NB4 (cell line): ENCODE data around the gene POLRMT.
"Not testable (repeated sequence)": the region's sequence is repeated elsewhere in the genome, so short reads cannot be mapped to it uniquely, and the experiment has no call there.

Source experiments
- DNase-seq: peaks from one replicate; pipeline ENCODE4 v3.0.0; 2010; ENCODE audit warnings: low read depth
- H3K4me3 ChIP-seq: one replicate; pipeline ENCODE4 v1.5.1; 2011; ENCODE audit warnings: mild to moderate bottlenecking, low read depth, low read length, moderate library complexity
- MYC ChIP-seq: IDR thresholded peaks from 2 replicates; pipeline ENCODE4 v1.6.1; 2011; ENCODE audit warnings: low read depth, low read length
- POLR2A ChIP-seq: IDR thresholded peaks from 2 replicates; pipeline ENCODE4 v1.6.1; 2011; ENCODE audit warnings: mild to moderate bottlenecking; ENCODE audit not compliant: insufficient read length; ENCODE audit errors: extremely low read depth
- TF ChIP-seq, protein P1 (sequence below): IDR thresholded peaks from 2 replicates; pipeline ENCODE4 v1.6.1; 2011; ENCODE audit warnings: low read depth, low read length
- TF ChIP-seq, protein P2 (sequence below): IDR thresholded peaks from one replicate; pipeline ENCODE4 v1.5.1; 2012; ENCODE audit warnings: low read depth, low read length

POLRMT gene

DNA sequence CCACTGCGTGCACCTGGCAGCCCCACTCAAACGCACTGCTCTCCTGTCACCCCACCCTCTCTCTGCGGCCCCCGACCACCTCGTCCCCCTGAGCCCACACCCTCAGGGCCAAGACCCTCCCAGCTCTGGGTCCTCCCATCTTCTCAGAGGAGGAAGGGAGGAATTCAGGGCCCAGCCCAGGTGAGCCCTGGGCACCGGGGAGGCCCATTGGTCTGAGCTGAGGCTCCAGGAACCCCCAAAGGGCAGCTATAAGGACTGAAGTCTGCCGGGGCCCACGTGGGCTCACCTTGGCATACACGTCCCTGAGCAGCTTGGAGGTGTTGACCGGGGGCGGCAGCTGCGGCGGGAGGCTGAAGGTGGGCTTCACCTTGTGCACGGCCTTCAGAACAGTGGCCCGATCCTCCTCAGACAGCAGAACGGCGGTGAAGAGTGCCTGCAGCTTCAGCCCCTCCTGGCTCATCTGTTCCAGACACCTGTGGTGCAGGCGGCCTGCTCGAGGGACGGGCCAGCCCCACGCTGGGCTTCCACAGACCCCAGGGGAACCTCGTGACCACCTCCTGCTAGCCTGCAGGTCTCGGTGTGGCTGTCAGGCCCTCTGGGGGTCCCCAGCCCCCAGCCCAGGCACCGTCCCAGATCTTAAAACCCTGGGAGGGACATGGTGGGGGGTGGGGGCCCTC is 8.8 kb downstream of the POLRMT start:
- no peak overlapping the region for H3K4me3 ChIP-seq
- TF ChIP-seq MYC (no peak), POLR2A (no peak)
- TF ChIP-seq, protein P1, sequence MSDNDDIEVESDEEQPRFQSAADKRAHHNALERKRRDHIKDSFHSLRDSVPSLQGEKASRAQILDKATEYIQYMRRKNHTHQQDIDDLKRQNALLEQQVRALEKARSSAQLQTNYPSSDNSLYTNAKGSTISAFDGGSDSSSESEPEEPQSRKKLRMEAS = no peak
- no peak for DNase-seq

DNA sequence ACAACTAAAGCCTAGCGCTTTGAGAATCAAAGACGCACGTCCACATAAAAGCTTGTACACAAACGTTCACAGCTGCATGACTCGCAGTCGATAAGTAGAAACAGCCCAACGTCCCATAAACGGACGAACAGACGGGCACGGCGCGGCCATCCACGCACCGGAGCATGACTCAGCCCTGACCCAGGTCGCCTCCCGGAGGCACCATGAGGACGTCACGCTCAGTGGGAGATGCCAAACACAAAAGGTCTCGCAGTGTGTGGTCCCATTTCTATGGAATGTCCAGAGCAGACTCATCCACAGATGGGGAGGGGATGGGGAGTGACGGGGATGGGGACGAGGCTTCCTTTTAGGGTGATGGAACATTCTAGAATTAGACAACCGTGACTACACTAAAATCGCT is 9.4 kb downstream of the POLRMT start:
- no peak for TF ChIP-seq POLR2A
- TF ChIP-seq, protein P1 = no peak
- no peak for DNase-seq
- H3K4me3 ChIP-seq = no peak overlapping the region

DNA sequence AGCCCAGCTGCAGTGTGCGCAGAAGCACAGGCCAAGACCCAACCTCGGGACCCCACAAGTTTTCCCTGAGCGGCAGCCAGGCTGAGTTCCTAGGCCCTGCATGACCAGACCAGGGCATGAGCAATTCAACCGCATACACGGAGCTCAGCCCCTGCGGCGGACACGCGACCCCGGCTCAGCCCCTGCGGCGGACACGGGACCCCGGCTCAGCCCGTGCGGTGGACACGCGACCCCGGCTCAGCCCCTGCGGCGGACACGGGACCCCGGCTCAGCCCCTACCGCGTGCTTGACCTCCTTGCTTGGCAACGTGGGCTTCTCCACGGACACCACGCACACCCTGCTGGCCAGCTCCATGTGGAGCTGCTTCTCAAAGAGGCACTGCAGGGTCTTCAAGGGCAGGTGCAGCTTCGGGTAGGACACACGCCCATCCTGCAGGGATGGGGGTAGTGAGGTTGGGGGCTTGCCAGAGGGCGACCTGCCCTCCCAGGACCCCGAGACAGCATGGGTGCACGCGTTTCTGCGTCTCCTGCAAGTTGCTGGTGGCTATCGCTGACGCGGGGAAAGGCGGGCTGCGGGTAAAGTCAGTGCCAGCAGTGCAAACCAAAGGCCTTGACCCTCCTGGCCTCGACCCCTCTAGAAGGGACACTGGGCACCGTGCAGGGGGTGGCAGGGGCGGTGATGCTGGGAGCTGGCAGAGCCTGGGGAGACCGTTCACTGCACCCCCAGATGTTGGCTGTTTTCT is 10.0 kb downstream of the POLRMT start:
- no peak for TF ChIP-seq POLR2A
- TF ChIP-seq, protein P1 = no peak
- TF ChIP-seq MYC = no peak
- TF ChIP-seq, protein P2, sequence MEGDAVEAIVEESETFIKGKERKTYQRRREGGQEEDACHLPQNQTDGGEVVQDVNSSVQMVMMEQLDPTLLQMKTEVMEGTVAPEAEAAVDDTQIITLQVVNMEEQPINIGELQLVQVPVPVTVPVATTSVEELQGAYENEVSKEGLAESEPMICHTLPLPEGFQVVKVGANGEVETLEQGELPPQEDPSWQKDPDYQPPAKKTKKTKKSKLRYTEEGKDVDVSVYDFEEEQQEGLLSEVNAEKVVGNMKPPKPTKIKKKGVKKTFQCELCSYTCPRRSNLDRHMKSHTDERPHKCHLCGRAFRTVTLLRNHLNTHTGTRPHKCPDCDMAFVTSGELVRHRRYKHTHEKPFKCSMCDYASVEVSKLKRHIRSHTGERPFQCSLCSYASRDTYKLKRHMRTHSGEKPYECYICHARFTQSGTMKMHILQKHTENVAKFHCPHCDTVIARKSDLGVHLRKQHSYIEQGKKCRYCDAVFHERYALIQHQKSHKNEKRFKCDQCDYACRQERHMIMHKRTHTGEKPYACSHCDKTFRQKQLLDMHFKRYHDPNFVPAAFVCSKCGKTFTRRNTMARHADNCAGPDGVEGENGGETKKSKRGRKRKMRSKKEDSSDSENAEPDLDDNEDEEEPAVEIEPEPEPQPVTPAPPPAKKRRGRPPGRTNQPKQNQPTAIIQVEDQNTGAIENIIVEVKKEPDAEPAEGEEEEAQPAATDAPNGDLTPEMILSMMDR = no peak
- H3K4me3 ChIP-seq = no peak overlapping the region
- no peak for DNase-seq

DNA sequence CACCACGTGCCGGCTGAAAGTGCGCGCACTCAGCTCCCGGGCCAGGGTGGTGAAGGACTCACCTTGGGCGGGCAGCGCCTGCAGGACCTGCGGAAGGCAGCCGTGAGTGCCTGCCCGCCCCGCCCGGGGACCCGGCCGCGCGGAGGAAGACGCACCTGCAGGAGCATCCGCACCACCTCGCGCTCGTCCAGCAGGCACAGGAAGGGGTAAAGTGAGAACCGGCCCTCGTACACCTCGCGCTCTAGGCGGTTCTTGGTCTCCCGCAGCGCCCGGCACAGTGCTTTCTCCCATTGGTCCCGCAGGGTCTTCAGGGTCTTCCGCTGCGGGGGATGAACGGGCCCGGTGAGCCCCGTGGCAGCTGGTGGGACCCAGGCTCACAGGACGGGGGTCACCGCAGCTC is 10.7 kb downstream of the POLRMT start:
- no peak overlapping the region for H3K4me3 ChIP-seq
- DNase-seq = no peak
- TF ChIP-seq POLR2A (no peak), MYC (no peak)
- TF ChIP-seq, protein P2 = no peak
- TF ChIP-seq, protein P1 = no peak

DNA sequence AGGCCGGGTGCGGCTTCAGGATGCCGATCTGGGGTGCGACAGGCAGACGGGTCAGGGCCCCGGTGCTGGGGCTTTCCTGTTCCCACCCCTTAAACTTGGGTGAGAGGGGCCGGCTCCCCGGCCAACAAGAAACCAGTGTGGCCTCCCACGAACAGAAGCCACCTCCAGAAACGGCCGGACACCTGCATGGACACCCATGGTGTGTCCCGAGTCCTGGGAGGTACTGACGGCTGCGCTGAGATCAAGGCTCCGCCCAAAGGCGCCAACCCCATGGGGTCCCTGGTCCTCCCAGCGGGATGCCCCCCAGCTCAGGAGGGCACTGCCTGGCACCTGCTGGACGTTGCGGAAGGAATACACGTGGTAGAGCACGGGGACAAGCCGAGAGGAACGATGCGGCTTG is 11.5 kb downstream of the POLRMT start:
- no peak for DNase-seq
- TF ChIP-seq, protein P1 = no peak
- TF ChIP-seq, protein P2 = no peak
- no peak for TF ChIP-seq MYC
- no peak overlapping the region for H3K4me3 ChIP-seq

DNA sequence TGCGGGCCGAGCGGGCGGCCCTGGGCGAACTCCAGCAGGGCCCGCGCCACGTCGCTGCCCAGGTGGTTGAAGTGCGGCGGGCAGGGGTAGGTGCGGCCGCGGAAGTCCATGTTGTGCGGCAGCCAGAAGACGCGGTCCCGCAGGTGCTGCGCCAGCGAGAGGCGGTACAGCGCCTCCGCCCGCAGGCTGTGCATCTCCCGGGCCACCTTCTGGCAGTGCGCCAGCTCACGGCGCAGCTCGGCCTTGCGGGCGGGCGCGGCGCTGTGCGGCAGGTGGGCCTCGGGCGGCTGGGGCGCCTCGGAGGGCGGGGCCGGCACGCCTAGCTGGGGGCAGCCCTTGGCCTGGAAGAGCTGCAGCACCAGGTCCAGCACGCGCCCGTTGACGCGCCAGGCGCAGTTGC is 12.1 kb downstream of the POLRMT start:
- H3K4me3 ChIP-seq, DNase-seq: not testable (repeated sequence)

DNA sequence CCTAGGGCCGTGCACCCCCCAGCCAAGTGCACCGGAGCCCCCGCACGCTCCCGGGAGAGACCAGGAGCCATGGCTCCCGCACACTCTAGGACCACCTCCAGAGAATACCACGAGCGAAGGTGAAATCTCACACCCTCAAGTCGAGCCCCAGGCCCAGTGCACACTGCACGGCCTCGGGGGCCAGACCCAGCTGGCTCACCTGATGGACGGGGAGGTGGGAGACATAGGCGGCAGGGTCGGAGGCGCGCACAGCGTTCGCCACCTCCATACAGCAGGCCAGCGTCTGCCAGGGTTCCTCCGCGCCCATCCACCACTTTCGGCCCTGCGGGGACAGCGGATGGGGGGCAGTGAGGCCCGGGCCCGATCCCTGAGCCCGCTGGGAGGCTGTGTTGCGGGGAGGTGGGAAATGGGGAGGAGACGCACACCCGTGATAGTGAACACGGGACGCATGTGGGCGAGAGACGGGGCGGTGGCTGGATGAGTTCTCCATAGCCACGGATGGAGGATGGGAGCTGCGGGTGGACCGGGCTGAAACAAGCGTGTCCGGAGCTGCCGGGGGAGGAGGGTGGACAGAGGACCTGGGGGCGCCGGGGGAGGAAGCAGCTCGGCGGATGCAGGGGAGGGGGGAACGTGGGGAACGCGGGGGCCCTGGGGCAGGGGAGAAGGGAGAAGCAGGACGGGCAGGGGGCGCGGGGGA is 13.0 kb downstream of the POLRMT start:
- H3K4me3 ChIP-seq = no peak overlapping the region
- TF ChIP-seq, protein P1 = no peak
- TF ChIP-seq MYC (no peak), POLR2A (no peak)
- TF ChIP-seq, protein P2 = no peak
- no peak for DNase-seq
